H1 (cell line): ENCODE results near the gene ZNF571. TPM values are rescaled to one million over a fixed set of nuclear protein-coding genes. Genes with fewer than 3 reads are reported as not detected.

Experiments used
- CTCF ChIA-PET: fragments of 300-600 bp; sonication (Branson Sonifier 250); formaldehyde crosslinking; loops from one replicate; lab custom pipeline; 2021; ENCODE audit not compliant: partially characterized antibody; lab: Charles Lee
- POLR2A ChIA-PET: fragments of 300-600 bp; sonication (Branson Sonifier 250); formaldehyde crosslinking; loops from one replicate; lab custom pipeline; 2021; ENCODE audit warnings: inconsistent platforms; ENCODE audit not compliant: partially characterized antibody; lab: Charles Lee
- DNase-seq, 2 experiments: peaks; one replicate each; pipeline versions ENCODE4 v3.0.0 to v3.0.0-alpha.2; 2010 to 2022; ENCODE audit warnings: low spot score in 2 of 2, low read depth in 1 of 2, mixed read lengths in 1 of 2
- FAIRE-seq: peaks from 2 replicates; lab custom pipeline; 2011; peaks lifted over from hg19 to GRCh38; lab: Jason Lieb, UNC
- H2AFZ ChIP-seq: 2 replicates; pipeline ENCODE4 v1.8.1; 2012; ENCODE audit warnings: low read length, inconsistent platforms
- H2AK5ac ChIP-seq: 2 replicates; pipeline ENCODE4 v1.6.1; 2013; ENCODE audit warnings: low read depth, low read length
- H2BK120ac ChIP-seq: replicated peaks from 2 replicates; pipeline ENCODE3; 2013; ENCODE audit warnings: low read depth, low read length, inconsistent platforms
- H2BK12ac ChIP-seq: 2 replicates; pipeline ENCODE4 v1.6.1; 2013; ENCODE audit warnings: low read depth, low read length
- H2BK15ac ChIP-seq: 2 replicates; pipeline ENCODE4 v1.6.1; 2013; ENCODE audit warnings: low read length
- H2BK20ac ChIP-seq: 2 replicates; pipeline ENCODE4 v1.6.1; 2013; ENCODE audit warnings: low read length
- H2BK5ac ChIP-seq: 2 replicates; pipeline ENCODE4 v1.6.1; 2013; ENCODE audit warnings: low read depth, low read length
- H3K14ac ChIP-seq: 2 replicates; pipeline ENCODE4 v1.6.1; 2013; ENCODE audit warnings: inconsistent platforms; ENCODE audit not compliant: insufficient read length
- H3K18ac ChIP-seq: 2 replicates; pipeline ENCODE4 v1.6.1; 2013; ENCODE audit warnings: low read length; ENCODE audit errors: extremely low read depth
- H3K23ac ChIP-seq: 2 replicates; pipeline ENCODE4 v1.6.1; 2013; ENCODE audit warnings: inconsistent platforms; ENCODE audit not compliant: insufficient read length
- H3K23me2 ChIP-seq: 2 replicates; pipeline ENCODE4 v1.6.1; 2013; ENCODE audit warnings: low read depth, low read length
- H3K27ac ChIP-seq: 2 replicates; pipeline ENCODE4 v1.6.1; 2011; ENCODE audit warnings: low read depth, low read length, inconsistent platforms
- H3K27me3 ChIP-seq, 4 experiments: replicated peaks in 1 of 4; 1 replicate in 1 of 4; 2 replicates in 3 of 4; pipeline versions ENCODE4 v1.6.1 to v1.8.1; 2011 to 2013; ENCODE audit warnings: low read length in 3 of 4, mild to moderate bottlenecking in 3 of 4, inconsistent platforms in 2 of 4, mixed read lengths in 2 of 4, moderate library complexity in 1 of 4; ENCODE audit not compliant: control insufficient read depth in 3 of 4, insufficient read depth in 3 of 4; ENCODE audit errors: extremely low read depth in 1 of 4
- H3K36me3 ChIP-seq, 4 experiments: 2 replicates each; pipeline versions ENCODE4 v1.6.1 to v1.8.1; 2011 to 2013; ENCODE audit warnings: mild to moderate bottlenecking in 4 of 4, low read length in 3 of 4, moderate library complexity in 2 of 4, control low read depth in 1 of 4, inconsistent platforms in 1 of 4; ENCODE audit not compliant: insufficient read depth in 4 of 4, control insufficient read depth in 2 of 4
- H3K4ac ChIP-seq: replicated peaks from 2 replicates; pipeline ENCODE3; 2013; ENCODE audit warnings: low read length, low read depth, mixed read lengths, inconsistent platforms; ENCODE audit not compliant: insufficient read length
- H3K4me1 ChIP-seq, 4 experiments: replicated peaks in 1 of 4; 1 replicate in 1 of 4; 2 replicates in 3 of 4; pipeline versions ENCODE4 v1.6.1 to v1.8.1; 2011 to 2013; ENCODE audit warnings: low read length in 3 of 4, inconsistent platforms in 2 of 4, mixed read lengths in 1 of 4; ENCODE audit not compliant: insufficient read depth in 4 of 4, control insufficient read depth in 3 of 4
- H3K4me2 ChIP-seq, 2 experiments: 2 replicates each; pipeline versions ENCODE4 v1.6.1 to v1.8.1; 2011 to 2013; ENCODE audit warnings: low read depth in 2 of 2, low read length in 2 of 2, control low read depth in 1 of 2, inconsistent platforms in 1 of 2, mild to moderate bottlenecking in 1 of 2; ENCODE audit not compliant: insufficient read depth in 1 of 2
- H3K4me3 ChIP-seq, 4 experiments: fragments of 200-600, 300-600 bp in 1 of 4; sonication (generic), shearing (Covaris generic), sonication (Bioruptor Twin) in 1 of 4; 2 replicates each; pipeline versions ENCODE4 v1.5.1 to v1.8.1; 2011 to 2016; ENCODE audit warnings: low read length in 4 of 4, low read depth in 3 of 4, control low read depth in 2 of 4, inconsistent platforms in 2 of 4, mild to moderate bottlenecking in 2 of 4, mixed read lengths in 1 of 4, moderate library complexity in 1 of 4; ENCODE audit not compliant: insufficient read depth in 2 of 4; ENCODE audit errors: extremely low read depth in 1 of 4
- H3K56ac ChIP-seq: replicated peaks from 2 replicates; pipeline ENCODE3; 2013; ENCODE audit warnings: low read depth, mild to moderate bottlenecking, mixed read lengths, low read length, inconsistent platforms; ENCODE audit not compliant: insufficient read length
- H3K79me1 ChIP-seq: 2 replicates; pipeline ENCODE4 v1.6.1; 2013; ENCODE audit warnings: low read depth, low read length, control low read depth
- H3K79me2 ChIP-seq, 2 experiments: 2 replicates each; pipeline versions ENCODE4 v1.6.1 to v1.8.1; 2012 to 2013; ENCODE audit warnings: low read length in 2 of 2, mild to moderate bottlenecking in 2 of 2, inconsistent platforms in 1 of 2; ENCODE audit not compliant: insufficient read depth in 2 of 2, control insufficient read depth in 1 of 2
- H3K9ac ChIP-seq, 4 experiments: replicated peaks in 1 of 4; 1 replicate in 1 of 4; 2 replicates in 3 of 4; pipeline versions ENCODE4 v1.6.1 to v1.8.1; 2011 to 2013; ENCODE audit warnings: low read depth in 3 of 4, low read length in 3 of 4, control low read depth in 2 of 4, mild to moderate bottlenecking in 2 of 4, moderate library complexity in 2 of 4, inconsistent platforms in 1 of 4; ENCODE audit errors: extremely low read depth in 1 of 4
- H3K9me3 ChIP-seq, 2 experiments: 2 replicates each; pipeline versions ENCODE4 v1.6.1 to v1.8.1; 2012 to 2013; ENCODE audit warnings: mild to moderate bottlenecking in 2 of 2, moderate library complexity in 2 of 2, control low read depth in 1 of 2, inconsistent platforms in 1 of 2, low read depth in 1 of 2, low read length in 1 of 2, mixed read lengths in 1 of 2; ENCODE audit not compliant: insufficient read depth in 2 of 2
- H4K20me1 ChIP-seq, 2 experiments: replicated peaks in 1 of 2; 2 replicates each; pipeline versions ENCODE3 to v1.8.1; 2011 to 2013; ENCODE audit warnings: inconsistent platforms in 2 of 2, low read length in 2 of 2, mild to moderate bottlenecking in 1 of 2; ENCODE audit not compliant: insufficient read depth in 2 of 2, control insufficient read depth in 1 of 2
- H4K5ac ChIP-seq: 2 replicates; pipeline ENCODE4 v1.6.1; 2013; ENCODE audit warnings: low read length, low read depth, mixed read lengths, inconsistent platforms; ENCODE audit not compliant: insufficient read length
- H4K8ac ChIP-seq: 2 replicates; pipeline ENCODE4 v1.8.0; 2013; ENCODE audit warnings: mild to moderate bottlenecking, moderate library complexity, low read length, inconsistent platforms; ENCODE audit not compliant: insufficient read depth; ENCODE audit errors: extremely low read depth
- H4K91ac ChIP-seq: replicated peaks from 2 replicates; pipeline ENCODE3; 2013; ENCODE audit warnings: low read length, mixed read lengths, inconsistent platforms; ENCODE audit not compliant: insufficient read length
- BCL11A ChIP-seq, 2 experiments: IDR thresholded peaks; one replicate each; pipeline ENCODE4 v1.6.1; 2011; ENCODE audit warnings: low read depth in 2 of 2, low read length in 2 of 2, mild to moderate bottlenecking in 2 of 2
- EP300 ChIP-seq, 2 experiments: IDR thresholded peaks; 1 replicate in 1 of 2; 2 replicates in 1 of 2; pipeline ENCODE4 v1.6.1; 2011 to 2012; ENCODE audit warnings: low read depth in 2 of 2, low read length in 2 of 2, mild to moderate bottlenecking in 2 of 2, borderline replicate concordance in 1 of 2, inconsistent platforms in 1 of 2, moderate library complexity in 1 of 2
- NANOG ChIP-seq: IDR thresholded peaks from 2 replicates; pipeline ENCODE4 v1.6.1; 2011; ENCODE audit warnings: low read length, low read depth, mild to moderate bottlenecking, inconsistent platforms; ENCODE audit not compliant: insufficient read depth, poor library complexity, severe bottlenecking
- RAD21 ChIP-seq, 2 experiments: IDR thresholded peaks in 1 of 2; conservative IDR thresholded peaks in 1 of 2; 2 replicates each; pipeline ENCODE4 v1.6.1; 2011; ENCODE audit warnings: low read depth in 2 of 2, low read length in 2 of 2, improper control_type of control experiment in 1 of 2, inconsistent platforms in 1 of 2, mild to moderate bottlenecking in 1 of 2, moderate library complexity in 1 of 2
- SRF ChIP-seq: IDR thresholded peaks from 2 replicates; pipeline ENCODE4 v1.6.1; 2011; ENCODE audit warnings: mild to moderate bottlenecking, low read depth, low read length, moderate library complexity
- WGBS, 2 experiments: shearing (Covaris generic) in 1 of 2; methylation state at CpG; one replicate each; pipeline versions ENCODE4 v1.1.6 to v1.1.7; 2013 to 2015; ENCODE audit warnings: low lambda C conversion rate in 2 of 2, mixed read lengths in 2 of 2, inconsistent platforms in 1 of 2, low coverage in 1 of 2, missing lambda C conversion rate in 1 of 2; ENCODE audit not compliant: insufficient replicate concordance in 2 of 2, insufficient coverage in 1 of 2, insufficient read length in 1 of 2; ENCODE audit errors: extremely low coverage in 1 of 2, missing lambda C conversion rate in 1 of 2; 5-methylcytosine and 5-hydroxymethylcytosine counted together
- polyA plus RNA-seq, 7 experiments: library from polyadenylated mRNA; depleted of rRNA in 3 of 7; stranded (reverse) in 5 of 7; unstranded in 2 of 7; fragments of >200 nt in 5 of 7; fragments of 200-250 nt in 2 of 7; gene quantifications; 1 replicate in 5 of 7; 2 replicates in 1 of 7; 4 replicates in 1 of 7; pipeline versions ENCODE4 v1.2.1 to v1.2.3, GENCODE V29; 2011 to 2013; ENCODE audit warnings: missing spikeins in 2 of 7, mixed read lengths in 2 of 7
- total RNA-seq: library from RNA; stranded (reverse); fragmentation: NEBNext Ultra II Directional; extraction: Animal tissue kit (Norgen Biotek cat#: 25700); gene quantifications from 2 replicates; pipeline ENCODE4 v1.2.1, GENCODE V29; 2021
- TF ChIP-seq, protein P1 (sequence below): IDR thresholded peaks from 2 replicates; pipeline ENCODE4 v1.6.1; 2012; ENCODE audit warnings: low read length, inconsistent platforms

ZNF571 gene
- total and polyA plus RNA-seq, 2 of the 8 experiments (the other 6 are each of a cell fraction or from before 2014, with no cell fraction given): 1.8 to 3.9 TPM

DNA sequence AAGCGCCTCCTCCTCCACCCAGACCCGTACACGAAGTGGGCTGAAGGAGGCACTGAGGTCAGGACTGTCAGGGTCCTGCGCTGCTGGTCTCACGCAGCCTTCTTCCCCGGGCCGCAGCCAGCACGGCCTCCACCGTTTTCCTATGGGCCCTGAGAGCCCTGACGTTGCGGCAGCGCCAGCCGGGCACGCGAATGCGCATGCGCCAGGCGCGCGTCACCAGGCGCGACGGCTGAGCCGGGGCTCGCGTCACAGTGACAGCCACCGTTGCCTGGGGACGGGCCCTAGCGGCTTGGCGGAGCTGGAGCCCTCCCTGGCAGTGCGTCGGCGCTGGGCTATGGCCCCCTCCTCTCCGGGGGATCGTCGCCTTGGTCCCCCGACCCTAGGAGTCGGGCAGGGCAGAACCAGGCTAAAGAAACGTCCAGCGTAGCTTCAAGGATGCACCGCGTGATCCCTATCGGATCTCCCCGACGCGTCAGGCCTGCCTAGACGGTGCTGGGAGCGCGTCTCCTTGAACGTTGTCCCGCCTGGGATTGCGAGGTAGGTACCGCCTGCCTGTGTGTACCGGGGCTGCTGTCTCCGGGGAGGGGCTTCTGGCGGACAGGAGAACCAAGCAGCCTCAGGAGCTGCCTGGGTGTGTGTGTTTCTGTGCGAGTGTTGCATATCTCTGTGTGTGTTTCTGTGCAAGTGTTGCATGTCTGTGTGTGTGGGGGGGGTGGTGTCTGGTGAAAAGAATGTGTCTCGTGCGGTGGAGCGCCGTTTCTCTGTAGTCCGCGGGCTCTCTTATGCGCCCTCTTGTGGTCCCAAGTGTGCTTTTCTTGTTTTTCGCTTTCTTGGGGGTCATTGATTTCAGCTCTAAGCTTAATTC, 43.2 kb downstream of the ZNF571 start:
- Histone ChIP-seq H2BK120ac (no peak overlapping the region), H3K14ac (no peak overlapping the region), H3K9ac (no peak overlapping the region), H2BK5ac (no peak overlapping the region), H2BK15ac (no peak overlapping the region), H3K23me2 (no peaks in the 10 kb centered on the region), H3K23ac (no peak overlapping the region), H3K4ac (no peak overlapping the region), H2BK12ac (no peak overlapping the region), H3K79me2 (no peaks in the 10 kb centered on the region), H3K18ac (no peak overlapping the region), H3K27ac (no peak overlapping the region), H3K4me2 (no peak overlapping the region), H2AK5ac (no peak overlapping the region), H3K9me3 (peaks cover 42 to 65% of the 10 kb centered on the region in 2 experiments)
- POLR2A ChIA-PET: no interaction called here
- 93% methylated on average over 65 of the region's 65 CpGs; no CpG with 5 or more reads in 1 of the 2 experiments for WGBS, 2 experiments
- no peak for FAIRE-seq
- TF ChIP-seq RAD21 (IDR thresholded peaks at IDR 0.05 in 1 of 2, conservative IDR thresholded peaks at IDR 0.05 in 1 of 2; ENCODE audit: low read depth in 2 of 2, low read length in 2 of 2) (peak; percentile 11 to 20; a peak in 3 of 4 replicates), NANOG (no peak), EP300 (IDR thresholded peaks at IDR 0.05; ENCODE audit: borderline replicate concordance in 1 of 2, low read depth in 2 of 2, low read length in 2 of 2) (no peak), SRF (no peak), BCL11A (IDR thresholded peaks at IDR 0.05; ENCODE audit: low read depth in 2 of 2, low read length in 2 of 2) (no peak)
- TF ChIP-seq, protein P1, sequence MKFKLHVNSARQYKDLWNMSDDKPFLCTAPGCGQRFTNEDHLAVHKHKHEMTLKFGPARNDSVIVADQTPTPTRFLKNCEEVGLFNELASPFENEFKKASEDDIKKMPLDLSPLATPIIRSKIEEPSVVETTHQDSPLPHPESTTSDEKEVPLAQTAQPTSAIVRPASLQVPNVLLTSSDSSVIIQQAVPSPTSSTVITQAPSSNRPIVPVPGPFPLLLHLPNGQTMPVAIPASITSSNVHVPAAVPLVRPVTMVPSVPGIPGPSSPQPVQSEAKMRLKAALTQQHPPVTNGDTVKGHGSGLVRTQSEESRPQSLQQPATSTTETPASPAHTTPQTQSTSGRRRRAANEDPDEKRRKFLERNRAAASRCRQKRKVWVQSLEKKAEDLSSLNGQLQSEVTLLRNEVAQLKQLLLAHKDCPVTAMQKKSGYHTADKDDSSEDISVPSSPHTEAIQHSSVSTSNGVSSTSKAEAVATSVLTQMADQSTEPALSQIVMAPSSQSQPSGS: no peak
- TF ChIP-seq, all 59 proteins: peak for 1
- Histone ChIP-seq H3K56ac (no peak overlapping the region), H4K20me1 (no peaks in the 10 kb centered on the region), H2BK20ac (no peak overlapping the region), H2AFZ (no peak overlapping the region), H3K4me3 (peak overlapping the region in 1 of 4 experiments; percentile 16; a peak in 1 of 8 replicates), H4K5ac (peak overlapping the region; percentile 37), H3K27me3 (no peaks in the 10 kb centered on the region), H3K4me1 (peaks cover 0 to 5% (median 0%) of the 10 kb centered on the region in 4 experiments; a peak in 1 of 7 replicates), H4K91ac (no peak overlapping the region), H4K8ac (no peak overlapping the region; the same call in 1 of the 2 replicates), H3K36me3 (peaks cover 0 to 3% (median 0%) of the 10 kb centered on the region in 4 experiments; a peak in 2 of 8 replicates), H3K79me1 (no peaks in the 10 kb centered on the region)
- CTCF ChIA-PET: interaction anchor here (0.7 to 1.4 kb wide), 2 partner anchors 16 to 32 kb away, joined by 3 read pairs; no protein-coding TSS in a partner anchor
- DNase-seq: no peak
